H9 (cell line): ENCODE measurements around the gene PITPNM3. TPM values are rescaled to one million over a fixed set of nuclear protein-coding genes. Genes with fewer than 3 reads are reported as not detected.

Experiments used
- DNase-seq: peaks from one replicate; pipeline ENCODE4 v3.0.0-alpha.2; 2017
- H2AFZ ChIP-seq: one replicate; pipeline ENCODE4 v1.6.1; 2013; ENCODE audit warnings: mild to moderate bottlenecking, low read length, control low read depth, moderate library complexity
- H2AK5ac ChIP-seq: 2 replicates; pipeline ENCODE4 v1.6.1; 2013; ENCODE audit warnings: low read length, control low read depth, mixed read lengths; ENCODE audit not compliant: insufficient read length
- H2BK120ac ChIP-seq: one replicate; pipeline ENCODE4 v1.6.1; 2013; ENCODE audit warnings: low read depth, mild to moderate bottlenecking, low read length, control low read depth, inconsistent platforms; ENCODE audit not compliant: poor library complexity, severe bottlenecking
- H2BK12ac ChIP-seq: 2 replicates; pipeline ENCODE4 v1.6.1; 2013; ENCODE audit warnings: low read length, control low read depth, mixed read lengths, low read depth; ENCODE audit not compliant: insufficient read length
- H2BK15ac ChIP-seq: 2 replicates; pipeline ENCODE4 v1.6.1; 2013; ENCODE audit warnings: low read depth, low read length, control low read depth
- H2BK20ac ChIP-seq: one replicate; pipeline ENCODE4 v1.6.1; 2013; ENCODE audit warnings: low read depth, mild to moderate bottlenecking, low read length, control low read depth, inconsistent platforms; ENCODE audit not compliant: poor library complexity, severe bottlenecking
- H2BK5ac ChIP-seq: 2 replicates; pipeline ENCODE4 v1.6.1; 2013; ENCODE audit warnings: low read length, control low read depth, mixed read lengths; ENCODE audit not compliant: insufficient read length
- H3K14ac ChIP-seq: 2 replicates; pipeline ENCODE4 v1.6.1; 2013; ENCODE audit warnings: low read length, control low read depth; ENCODE audit not compliant: insufficient read depth
- H3K18ac ChIP-seq: 2 replicates; pipeline ENCODE4 v1.6.1; 2013; ENCODE audit warnings: low read depth, mild to moderate bottlenecking, mixed read lengths, low read length, control low read depth; ENCODE audit not compliant: insufficient read length
- H3K23ac ChIP-seq: 2 replicates; pipeline ENCODE4 v1.6.1; 2013; ENCODE audit warnings: low read length, control low read depth, mixed read lengths, low read depth; ENCODE audit not compliant: insufficient read length
- H3K23me2 ChIP-seq: 2 replicates; pipeline ENCODE4 v1.6.1; 2013; ENCODE audit warnings: low read depth, mild to moderate bottlenecking, mixed read lengths, low read length, control low read depth; ENCODE audit not compliant: insufficient read length, poor library complexity, severe bottlenecking
- H3K27ac ChIP-seq: 2 replicates; pipeline ENCODE4 v1.5.1; 2013; ENCODE audit warnings: low read length, control low read depth, mixed read lengths, low read depth; ENCODE audit not compliant: insufficient read length
- H3K27me3 ChIP-seq: 2 replicates; pipeline ENCODE4 v1.6.1; 2013; ENCODE audit warnings: low read length, control low read depth, inconsistent platforms; ENCODE audit not compliant: insufficient read depth
- H3K4ac ChIP-seq: 2 replicates; pipeline ENCODE4 v1.6.1; 2013; ENCODE audit warnings: low read depth, mild to moderate bottlenecking, control low read depth, inconsistent platforms, low read length, moderate library complexity
- H3K4me1 ChIP-seq: 2 replicates; pipeline ENCODE4 v1.6.1; 2013; ENCODE audit warnings: low read length, control low read depth, inconsistent platforms; ENCODE audit not compliant: insufficient read depth
- H3K4me2 ChIP-seq: 2 replicates; pipeline ENCODE4 v1.6.1; 2013; ENCODE audit warnings: low read length, control low read depth, mixed read lengths; ENCODE audit not compliant: insufficient read length, insufficient read depth
- H3K56ac ChIP-seq: 2 replicates; pipeline ENCODE4 v1.6.1; 2013; ENCODE audit warnings: low read depth, mild to moderate bottlenecking, mixed read lengths, low read length, control low read depth; ENCODE audit not compliant: insufficient read length
- H3K79me1 ChIP-seq: 2 replicates; pipeline ENCODE4 v1.6.1; 2013; ENCODE audit warnings: low read depth, mild to moderate bottlenecking, moderate library complexity, low read length, control low read depth, inconsistent platforms; ENCODE audit not compliant: insufficient read depth, poor library complexity, severe bottlenecking
- H3K79me2 ChIP-seq: 2 replicates; pipeline ENCODE4 v1.6.1; 2013; ENCODE audit warnings: low read length, control low read depth, inconsistent platforms; ENCODE audit not compliant: insufficient read depth
- H3K9ac ChIP-seq: 2 replicates; pipeline ENCODE4 v1.6.1; 2013; ENCODE audit warnings: low read length, control low read depth, mixed read lengths; ENCODE audit not compliant: insufficient read length; ENCODE audit errors: extremely low read depth
- H3K9me3 ChIP-seq: one replicate; pipeline ENCODE4 v1.6.1; 2013; ENCODE audit warnings: low read depth, low read length, inconsistent platforms; ENCODE audit not compliant: control insufficient read depth
- H3T11ph ChIP-seq: one replicate; pipeline ENCODE4 v1.6.1; 2013; ENCODE audit warnings: mild to moderate bottlenecking, low read length, control low read depth, inconsistent platforms
- H4K20me1 ChIP-seq: one replicate; pipeline ENCODE4 v1.6.1; 2013; ENCODE audit not compliant: control insufficient read depth, insufficient read length, insufficient read depth
- H4K5ac ChIP-seq: 2 replicates; pipeline ENCODE4 v1.6.1; 2013; ENCODE audit warnings: low read depth, mild to moderate bottlenecking, mixed read lengths, low read length, control low read depth; ENCODE audit not compliant: insufficient read length
- H4K8ac ChIP-seq: replicated peaks from 2 replicates; pipeline ENCODE4 v1.6.1; 2013; ENCODE audit warnings: low read length, control low read depth, mixed read lengths, low read depth; ENCODE audit not compliant: insufficient read length
- H4K91ac ChIP-seq: 2 replicates; pipeline ENCODE4 v1.6.1; 2013; ENCODE audit warnings: low read depth, mild to moderate bottlenecking, moderate library complexity, mixed read lengths, low read length, control low read depth; ENCODE audit not compliant: insufficient read length
- H3K27ac Mint-ChIP-seq, 3 experiments: 2 replicates in 2 of 3; 3 replicates in 1 of 3; pipeline ENCODE4 v1.8.0; 2020 to 2021; ENCODE audit warnings: mixed read lengths in 3 of 3, mild to moderate bottlenecking in 1 of 3, moderate library complexity in 1 of 3
- H3K27me3 Mint-ChIP-seq: 2 replicates; pipeline ENCODE4 v1.8.0; 2021; ENCODE audit warnings: low read depth, mild to moderate bottlenecking, moderate library complexity, mixed read lengths
- H3K36me3 Mint-ChIP-seq, 3 experiments: 2 replicates in 2 of 3; 3 replicates in 1 of 3; pipeline ENCODE4 v1.8.0; 2020 to 2021; ENCODE audit warnings: low read depth in 3 of 3, mixed read lengths in 3 of 3; ENCODE audit not compliant: insufficient read depth in 1 of 3
- H3K4me1 Mint-ChIP-seq, 2 experiments: 2 replicates each; pipeline ENCODE4 v1.8.0; 2020; ENCODE audit warnings: mixed read lengths in 2 of 2
- H3K4me3 Mint-ChIP-seq, 2 experiments: 2 replicates in 1 of 2; 3 replicates in 1 of 2; pipeline ENCODE4 v1.8.0; 2020 to 2021; ENCODE audit warnings: mild to moderate bottlenecking in 2 of 2, mixed read lengths in 2 of 2, moderate library complexity in 1 of 2
- H3K9me3 Mint-ChIP-seq, 2 experiments: 2 replicates in 1 of 2; 3 replicates in 1 of 2; pipeline ENCODE4 v1.8.0; 2020; ENCODE audit warnings: mild to moderate bottlenecking in 2 of 2, mixed read lengths in 2 of 2, moderate library complexity in 1 of 2
- CTCF ChIP-seq: fragments of 200-600 bp; sonication (generic); conservative IDR thresholded peaks from 3 replicates; pipeline ENCODE4 v1.8.0; 2021; ENCODE audit warnings: antibody characterized with exemption, mild to moderate bottlenecking
- WGBS: extraction: QIAGEN DNeasy Blood & Tissue Kit; methylation state at CpG from one replicate; pipeline ENCODE4 v1.1.7; 2013; ENCODE audit warnings: missing lambda C conversion rate, low lambda C conversion rate, mixed read lengths; ENCODE audit not compliant: insufficient read length; ENCODE audit errors: extremely low coverage; 5-methylcytosine and 5-hydroxymethylcytosine counted together
- total RNA-seq: library from RNA; stranded (reverse); gene quantifications from 2 replicates; pipeline ENCODE4 v1.2.1, GENCODE V29; 2021

Gene PITPNM3
- total RNA-seq, 1 experiment from 2014 or later = 3.4 TPM

- no peak overlapping the region for H3K27ac Mint-ChIP-seq
- Histone ChIP-seq H3K27ac (no peak overlapping the region), H3K4me2 (no peak overlapping the region), H2BK5ac (no peak overlapping the region), H2BK120ac (no peak overlapping the region), H3K56ac (no peak overlapping the region), H4K5ac (no peak overlapping the region), H3K27me3 (no peaks in the 10 kb centered on the region), H2AFZ (no peak overlapping the region), H2BK20ac (no peak overlapping the region), H3T11ph (no peak overlapping the region), H3K14ac (no peak overlapping the region), H4K8ac (no peak overlapping the region), H3K4me1 (no peaks in the 10 kb centered on the region), H3K4ac (no peak overlapping the region), H4K20me1 (no peaks in the 10 kb centered on the region), H3K18ac (no peak overlapping the region), H3K23me2 (no peaks in the 10 kb centered on the region), H2AK5ac (no peak overlapping the region), H3K79me2 (no peaks in the 10 kb centered on the region), H3K9me3 (no peaks in the 10 kb centered on the region), H3K23ac (no peak overlapping the region), H4K91ac (no peak overlapping the region), H2BK12ac (no peak overlapping the region), H3K9ac (no peak overlapping the region), H2BK15ac (no peak overlapping the region), H3K79me1 (no peaks in the 10 kb centered on the region)
- peaks cover 1% of the 10 kb centered on the region for H3K27me3 Mint-ChIP-seq
- H3K9me3 Mint-ChIP-seq = peaks cover 4% of the 10 kb centered on the region in 2 experiments; a peak in 2 of 5 replicates
- peaks cover 3 to 5% (median 3%) of the 10 kb centered on the region in 3 experiments; a peak in 4 of 7 replicates for H3K36me3 Mint-ChIP-seq
- H3K4me1 Mint-ChIP-seq = peaks cover 3 to 11% of the 10 kb centered on the region in 2 experiments
- TF ChIP-seq CTCF = no peak
- H3K4me3 Mint-ChIP-seq = no peak overlapping the region
- no CpG with 5 or more reads among the region's 18 CpGs for WGBS
- DNase-seq = no peak
These were observed 130.9 kb downstream of the PITPNM3 start for GRCh38 chr17:6425407-6425806.
